Heart right ventricle (tissue), 16 donors: ENCODE measurements around the gene SEC11A. TPM values are rescaled to one million over a fixed set of nuclear protein-coding genes. Genes with fewer than 3 reads are reported as not detected.
A peak's percentile ranks its signal among the peaks of the same experiment; 100 is the strongest.
"Not testable (repeated sequence)": the region's sequence is repeated elsewhere in the genome, so short reads cannot be mapped to it uniquely, and the experiment has no call there.

Experiments
- ATAC-seq, 8 donors: fragments of 200-7000 bp; cut with Tn5 transposase; one replicate each; pipeline ENCODE4 v1.9.1; 2020; ENCODE audit warnings: mild to moderate bottlenecking in 8 of 8, moderate library complexity in 8 of 8, moderate number of reproducible peaks in 1 of 8
- DNase-seq, 2 donors: peaks; one replicate each; pipeline ENCODE4 v3.0.0-alpha.2; 2020
- H3K27ac ChIP-seq, 10 donors: fragments of 200-600 bp; sonication (generic) in 2 of 10; one replicate each; pipeline versions ENCODE4 v1.5.0 to v1.8.0; 2020 to 2022; ENCODE audit warnings: mild to moderate bottlenecking in 3 of 10
- H3K27me3 ChIP-seq, 7 donors: fragments of 200-600 bp; one replicate each; pipeline ENCODE4 v1.8.0; 2021 to 2022; ENCODE audit warnings: mild to moderate bottlenecking in 2 of 7
- H3K36me3 ChIP-seq, 9 donors: fragments of 200-600 bp; sonication (generic) in 1 of 9; one replicate each; pipeline versions ENCODE4 v1.5.0 to v1.8.0; 2020 to 2022; ENCODE audit warnings: mild to moderate bottlenecking in 2 of 9
- H3K4me1 ChIP-seq, 9 donors: fragments of 200-600 bp; sonication (generic) in 1 of 9; one replicate each; pipeline versions ENCODE4 v1.5.0 to v1.8.0; 2020 to 2022; ENCODE audit warnings: mild to moderate bottlenecking in 4 of 9
- H3K4me3 ChIP-seq, 10 donors: fragments of 200-600 bp; sonication (generic) in 2 of 10; one replicate each; pipeline versions ENCODE4 v1.5.0 to v1.8.0; 2020 to 2022; ENCODE audit warnings: mild to moderate bottlenecking in 7 of 10, moderate library complexity in 2 of 10
- H3K9me3 ChIP-seq, 11 donors: fragments of 200-600 bp in 10 of 11; sonication (generic) in 2 of 11; one replicate each; pipeline versions ENCODE4 v1.5.0 to v1.8.0; 2013 to 2022; ENCODE audit warnings: mild to moderate bottlenecking in 2 of 11, control low read depth in 1 of 11, moderate library complexity in 1 of 11
- CTCF ChIP-seq, 9 donors: fragments of 200-600 bp; sonication (generic) in 2 of 9; IDR thresholded peaks; one replicate each; pipeline versions ENCODE4 v1.5.0 to v1.8.0; 2021 to 2022; ENCODE audit warnings: antibody characterized with exemption in 9 of 9, mild to moderate bottlenecking in 5 of 9, moderate library complexity in 1 of 9
- WGBS, 2 donors: extraction: QIAGEN DNeasy Blood & Tissue Kit; methylation state at CpG; one replicate each; pipeline ENCODE4 v1.1.7; 2013; ENCODE audit warnings: inconsistent platforms in 1 of 2; 5-methylcytosine and 5-hydroxymethylcytosine counted together
- intact Hi-C, 10 donors: fragments of 100-400 bp; cut with DNase I; formaldehyde crosslinking; loops; one replicate each; pipeline versions ENCODE4 v1.11.1 to v1.14.2; 2022
- polyA plus RNA-seq, 2 donors: library from polyadenylated mRNA; stranded (reverse); fragments of 200-250 nt; gene quantifications; one replicate each; pipeline ENCODE4 v1.2.3, GENCODE V29; 2013
- total RNA-seq, 10 donors: library from RNA; stranded (reverse); fragmentation: NEBNext Ultra II Directional in 3 of 10; extraction: Animal tissue kit (Norgen Biotek cat#: 25700) in 3 of 10; gene quantifications; one replicate each; pipeline versions ENCODE4 v1.2.1 to v1.2.4, GENCODE V29; 2021 to 2023
- donor health status: Arrhythmogenic right ventricular cardiomyopathy.
- donor health status: ischemic (EF 13 %, LVEDD 7.1; RV severe dilation, severe dysfunction).
- donor health status: healthy with polysubstance abuse.
- donor health status: DM: no; HTN: yes; CAD: no.
- donor health status: DM: no; HTN: no; CAD: no.
- donor health status: ischemic (EF 25% LVEDD 6.9; RV normal size, moderate dysfunction).
- donor health status: ischemic (EF 25% LVEDD 5.7; RV mildly dilated, moderate dysfunction).
- donor health status: healthy.
- donor health status: DM: yes; HTN: yes; CAD: no.
- donor health status: Ischemic cardiomyopathy.
- donor health status: ischemic (EF 35%, LVEDD 5.7; RV mildly dilated, moderate dysfunction).
- donor health status: nonischemic (EF 11% LVEDD 7.7; RV severe dilation, severe dysfunction).
- donor health status: DM: yes; HTN: yes; CAD: no.
- donor health status: PGD.
- donor health status: ischemic (EF 29% LVEDD 5.4; RV normal size, mild dysfunction).
- donor health status: nonischemic (EF 23%, LVEDD 6.1; RV moderate dilation, normal function).

Gene SEC11A
- total and polyA plus RNA-seq, 12 donors = 65.9 to 123 (median 78.6) TPM

- Histone ChIP-seq H3K4me1 (peaks cover 8 to 83% (median 65%) of the 10 kb centered on the region in 9 donors), H3K36me3 (peaks cover 0 to 9% (median 0%) of the 10 kb centered on the region in 9 donors), H3K9me3 (no peaks in the 10 kb centered on the region), H3K27ac (peak overlapping the region in 6 of 10 donors; percentile 1 to 52 (median 31)), H3K27me3 (no peaks in the 10 kb centered on the region), H3K4me3 (no peak overlapping the region)
- intact Hi-C loops = loop anchor here in 7 of 10 donors (5.0 to 10.0 kb wide), 7 partner anchors 35 to 163 kb away; partner anchors contain the start of genes ALPK3 (in 2 of the 7) and SEC11A (in 1 of the 7)
- WGBS, 2 donors = 96 to 98% methylated on average over 1 of the region's 1 CpG
- TF ChIP-seq CTCF (IDR thresholded peaks at IDR 0.05) = no peak
- ATAC-seq = no peak
- no peak for DNase-seq
Measured at GRCh38 chr15:84752195-84752594, 36.3 kb upstream of the SEC11A start.

GRCh38 chr15:84751721-84752120 is 35.8 kb upstream of the SEC11A start:
- H3K4me1 ChIP-seq = peaks cover 10 to 83% (median 68%) of the 10 kb centered on the region in 9 donors
- WGBS, 2 donors = 90 to 93% methylated on average over 6 of the region's 6 CpGs
- intact Hi-C loops = loop anchor here in 7 of 10 donors (5.0 to 10.0 kb wide), 7 partner anchors 34 to 163 kb away; partner anchors contain the start of genes ALPK3 (in 2 of the 7) and SEC11A (in 1 of the 7)
- not testable (repeated sequence) for H3K4me3 ChIP-seq, H3K36me3 ChIP-seq, DNase-seq, H3K27me3 ChIP-seq, ATAC-seq, H3K9me3 ChIP-seq
- peak overlapping the region in 1 of 10 donors; percentile 3 for H3K27ac ChIP-seq

- Histone ChIP-seq H3K4me1 (peaks cover 10 to 83% (median 72%) of the 10 kb centered on the region in 9 donors), H3K27me3 (no peaks in the 10 kb centered on the region), H3K4me3 (peak overlapping the region in 6 of 10 donors; percentile 80 to 98 (median 90)), H3K9me3 (no peaks in the 10 kb centered on the region), H3K36me3 (peaks cover 0 to 8% (median 0%) of the 10 kb centered on the region in 9 donors), H3K27ac (peak overlapping the region in 6 of 10 donors; percentile 10 to 100 (median 98))
- 43 to 55% methylated on average over 2 of the region's 2 CpGs for WGBS, 2 donors
- ATAC-seq (no peak), DNase-seq (no peak)
- intact Hi-C loops = loop anchor here in 7 of 10 donors (5.0 to 10.0 kb wide), 7 partner anchors 33 to 164 kb away; partner anchors contain the start of genes ALPK3 (in 2 of the 7) and SEC11A (in 1 of the 7)
- TF ChIP-seq CTCF (IDR thresholded peaks at IDR 0.05) = no peak
Measured at GRCh38 chr15:84750583-84751092, 34.7 kb upstream of the SEC11A start.

GRCh38 chr15:84749111-84749991 is 33.4 kb upstream of the SEC11A start:
- 4 to 7% methylated on average over 15 of the region's 15 CpGs for WGBS, 2 donors
- Histone ChIP-seq H3K27me3 (no peaks in the 10 kb centered on the region), H3K9me3 (no peaks in the 10 kb centered on the region), H3K36me3 (peaks cover 0 to 8% (median 0%) of the 10 kb centered on the region in 9 donors), H3K4me1 (peaks cover 10 to 82% (median 71%) of the 10 kb centered on the region in 9 donors), H3K4me3 (peak overlapping the region; percentile 61 to 98 (median 86)), H3K27ac (peak overlapping the region; percentile 98 to 100 (median 100))
- no peak for TF ChIP-seq CTCF (IDR thresholded peaks at IDR 0.05)
- ATAC-seq (peak in 6 of 8 donors; percentile 6 to 55 (median 31)), DNase-seq (peak; percentile 23 to 45)
- intact Hi-C loops = loop anchor here in 7 of 10 donors (2.0 to 5.0 kb wide), 5 partner anchors 33 to 147 kb away; partner anchors contain the start of genes ALPK3 (in 5 of the 7), SEC11A (in 3 of the 7), WDR73 (in 2 of the 7) and ZSCAN2 (in 1 of the 7)
